CD4-positive, alpha-beta memory T cell (primary cell): ENCODE data around the gene GDF10. TPM values are rescaled to one million over a fixed set of nuclear protein-coding genes. Genes with fewer than 3 reads are reported as not detected.

Source experiments
- CTCF ChIA-PET: fragments of 350-600 bp; sonication (Branson Sonifier 250); formaldehyde crosslinking; loops from one replicate; lab custom pipeline; 2021; ENCODE audit warnings: inconsistent platforms; ENCODE audit not compliant: partially characterized antibody; lab: Charles Lee
- POLR2A ChIA-PET: fragments of 350-600 bp; sonication (Branson Sonifier 250); formaldehyde crosslinking; loops from one replicate; lab custom pipeline; 2021; ENCODE audit not compliant: partially characterized antibody; lab: Charles Lee
- DNase-seq, 5 donors: peaks; one replicate each; pipeline versions ENCODE4 v3.0.0 to v3.0.0-alpha.2; 2020 to 2022; ENCODE audit warnings: mixed read lengths in 1 of 5
- H3K27ac ChIP-seq: one replicate; pipeline ENCODE4 v1.7.0; 2013; ENCODE audit warnings: low read depth, low read length
- H3K27me3 ChIP-seq: 2 replicates; pipeline ENCODE4 v1.7.0; 2013; ENCODE audit warnings: mild to moderate bottlenecking, low read length, moderate library complexity; ENCODE audit not compliant: insufficient read depth
- H3K36me3 ChIP-seq: 2 replicates; pipeline ENCODE4 v1.7.0; 2013; ENCODE audit warnings: mild to moderate bottlenecking, low read length, moderate library complexity; ENCODE audit not compliant: insufficient read depth
- H3K4me1 ChIP-seq: 2 replicates; pipeline ENCODE4 v1.7.0; 2013; ENCODE audit warnings: mild to moderate bottlenecking, low read length, moderate library complexity; ENCODE audit not compliant: insufficient read depth
- H3K4me3 ChIP-seq, 2 donors: one replicate each; pipeline ENCODE4 v1.7.0; 2013; ENCODE audit warnings: low read length in 2 of 2, mild to moderate bottlenecking in 1 of 2
- H3K9me3 ChIP-seq, 2 donors: one replicate each; pipeline ENCODE4 v1.7.0; 2013; ENCODE audit warnings: low read length in 2 of 2, control low read depth in 1 of 2; ENCODE audit not compliant: control insufficient read depth in 1 of 2
- H3K27ac Mint-ChIP-seq, 7 donors: one replicate each; pipeline ENCODE4 v1.8.0; 2020 to 2021; ENCODE audit warnings: mixed read lengths in 7 of 7, mild to moderate bottlenecking in 6 of 7, inconsistent platforms in 3 of 7, moderate library complexity in 3 of 7
- H3K27me3 Mint-ChIP-seq, 2 donors: one replicate each; pipeline ENCODE4 v1.8.0; 2020 to 2021; ENCODE audit warnings: mixed read lengths in 2 of 2
- H3K36me3 Mint-ChIP-seq, 2 donors: one replicate each; pipeline ENCODE4 v1.8.0; 2020 to 2021; ENCODE audit warnings: mixed read lengths in 2 of 2, inconsistent platforms in 1 of 2, mild to moderate bottlenecking in 1 of 2
- H3K4me1 Mint-ChIP-seq, 4 donors: one replicate each; pipeline ENCODE4 v1.8.0; 2020 to 2021; ENCODE audit warnings: mixed read lengths in 4 of 4, mild to moderate bottlenecking in 1 of 4
- H3K4me3 Mint-ChIP-seq, 8 donors: one replicate each; pipeline ENCODE4 v1.8.0; 2020 to 2021; ENCODE audit warnings: mixed read lengths in 8 of 8, mild to moderate bottlenecking in 7 of 8, moderate library complexity in 6 of 8, inconsistent platforms in 3 of 8
- H3K9me3 Mint-ChIP-seq, 8 donors: one replicate each; pipeline ENCODE4 v1.8.0; 2020 to 2021; ENCODE audit warnings: mixed read lengths in 8 of 8, mild to moderate bottlenecking in 5 of 8, inconsistent platforms in 3 of 8, moderate library complexity in 1 of 8
- intact Hi-C: fragments of 100-400 bp; cut with micrococcal nuclease; formaldehyde crosslinking; loops from one replicate; pipeline ENCODE4 v1.15.1; 2023
- polyA plus RNA-seq, 2 donors: library from polyadenylated mRNA; unstranded; fragments of 300-500 nt; fragmentation: Illumina TruSeq; gene quantifications; one replicate each; pipeline ENCODE4 v1.2.3, GENCODE V29; 2021
- total RNA-seq, 2 experiments: library from RNA; stranded (reverse); gene quantifications; one replicate each; pipeline ENCODE4 v1.2.3, GENCODE V29; 2021

Gene GDF10
- total and polyA plus RNA-seq, 4 experiments from 2014 or later, result 0.19 to 1.3 (median 0.78) TPM

DNA sequence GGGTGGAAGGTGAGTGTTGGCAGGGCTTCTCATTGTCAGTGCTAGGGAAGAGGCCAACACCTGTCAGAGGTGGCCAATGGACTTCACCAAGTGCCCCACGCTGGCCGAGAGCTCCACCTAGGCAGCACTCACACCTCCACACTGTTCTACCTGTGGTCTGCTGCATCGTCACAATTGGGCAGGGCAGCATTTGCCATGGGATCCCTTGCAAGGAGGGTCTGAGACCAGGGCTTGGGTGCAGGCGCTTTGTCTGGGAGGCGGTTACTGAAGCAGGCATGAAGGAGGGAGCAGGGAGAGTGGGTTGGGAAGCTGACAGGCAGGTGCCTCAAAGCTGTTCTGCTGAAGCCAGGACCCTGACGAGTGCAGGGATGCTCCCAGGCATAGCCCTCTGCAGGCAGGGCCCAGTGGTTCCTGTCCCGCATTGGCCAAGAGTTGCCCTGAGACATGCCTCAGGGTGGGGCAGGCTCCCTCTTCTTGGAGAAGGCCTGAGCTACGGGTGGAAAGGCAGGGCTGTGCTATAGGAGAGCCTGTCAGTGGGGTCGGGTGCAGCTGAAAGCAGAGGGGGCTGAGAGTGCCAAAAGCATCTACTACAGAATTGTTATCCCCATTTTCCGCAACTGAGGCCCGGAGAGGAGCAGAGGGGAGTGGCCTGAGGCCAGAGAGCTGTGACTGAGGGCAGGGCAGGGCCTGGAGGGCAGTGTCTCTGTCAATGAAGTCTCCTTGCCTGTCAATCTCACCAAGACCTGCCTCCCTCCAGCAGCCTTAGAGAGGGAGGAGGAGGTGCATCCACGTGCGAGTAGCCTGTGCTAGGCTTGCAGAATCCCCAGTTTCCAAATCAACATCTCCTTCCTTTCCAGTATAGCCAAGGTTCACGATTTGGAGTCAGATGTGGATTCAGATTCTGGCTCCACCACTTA is 52.2 kb downstream of the GDF10 start:
- intact Hi-C loops, result no loop called here
- Mint-ChIP-seq H3K36me3 (no peaks in the 10 kb centered on the region), H3K4me1 (no peaks in the 10 kb centered on the region), H3K4me3 (no peak overlapping the region), H3K27ac (no peak overlapping the region), H3K27me3 (no peaks in the 10 kb centered on the region), H3K9me3 (no peaks in the 10 kb centered on the region)
- H3K27me3 ChIP-seq, result no peaks in the 10 kb centered on the region
- no peak overlapping the region for H3K4me3 ChIP-seq
- POLR2A ChIA-PET, result no interaction called here
- H3K36me3 ChIP-seq, result no peaks in the 10 kb centered on the region
- CTCF ChIA-PET, result interaction anchor here (2.1 kb wide), 1 partner anchor 11 kb away, joined by 8 read pairs; no protein-coding TSS in a partner anchor
- H3K27ac ChIP-seq, result no peak overlapping the region
- H3K9me3 ChIP-seq, result no peaks in the 10 kb centered on the region
- H3K4me1 ChIP-seq, result no peaks in the 10 kb centered on the region
- no peak for DNase-seq

DNA sequence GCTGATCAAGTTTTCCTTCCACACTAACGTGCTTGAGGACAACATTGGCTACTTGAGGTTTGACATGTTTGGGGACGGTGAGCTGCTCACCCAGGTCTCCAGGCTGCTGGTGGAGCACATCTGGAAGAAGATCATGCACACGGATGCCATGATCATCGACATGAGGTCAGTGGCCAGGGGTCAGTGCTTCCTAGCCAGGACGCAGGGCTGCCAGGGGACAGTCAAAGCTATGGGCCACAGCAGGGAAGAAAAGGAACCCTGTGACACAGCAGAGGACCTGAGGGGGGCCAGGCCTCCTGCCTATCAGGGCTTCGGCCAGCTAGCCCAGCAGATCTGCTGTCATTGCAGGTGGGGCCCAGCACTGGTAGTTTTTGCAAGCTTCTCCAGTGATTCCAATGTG is 53.4 kb downstream of the GDF10 start:
- DNase-seq, result no peak
- H3K9me3 ChIP-seq, result no peaks in the 10 kb centered on the region
- Mint-ChIP-seq H3K27ac (no peak overlapping the region), H3K4me3 (no peak overlapping the region), H3K27me3 (no peaks in the 10 kb centered on the region), H3K36me3 (no peaks in the 10 kb centered on the region), H3K4me1 (no peaks in the 10 kb centered on the region), H3K9me3 (no peaks in the 10 kb centered on the region)
- H3K27ac ChIP-seq, result no peak overlapping the region
- no peaks in the 10 kb centered on the region for H3K36me3 ChIP-seq
- CTCF ChIA-PET, result interaction anchor here (2.1 kb wide), 1 partner anchor 13 kb away, joined by 8 read pairs; no protein-coding TSS in a partner anchor
- POLR2A ChIA-PET, result no interaction called here
- H3K4me1 ChIP-seq, result no peaks in the 10 kb centered on the region
- no peaks in the 10 kb centered on the region for H3K27me3 ChIP-seq
- H3K4me3 ChIP-seq, result no peak overlapping the region
- intact Hi-C loops, result no loop called here

DNA sequence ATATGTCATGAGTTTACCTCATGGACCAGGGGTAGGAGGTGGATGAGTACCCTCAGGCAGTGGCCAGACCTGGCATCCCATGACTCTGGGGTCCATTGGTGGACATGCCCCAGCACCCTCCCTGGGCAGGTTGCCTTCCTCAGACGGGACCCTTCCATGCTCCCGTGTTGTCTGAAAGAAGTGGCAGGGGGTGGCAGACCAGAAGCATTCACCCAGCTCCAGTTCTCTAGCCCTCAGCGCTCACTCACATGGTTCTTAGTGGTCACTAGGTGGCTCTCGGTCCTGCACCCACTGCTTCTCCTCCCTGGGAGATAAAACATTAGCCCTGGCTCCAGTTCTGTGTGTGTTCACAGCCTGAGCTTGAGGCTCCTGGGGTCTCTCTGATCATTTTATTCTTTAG is 54.2 kb downstream of the GDF10 start:
- POLR2A ChIA-PET, result no interaction called here
- Histone ChIP-seq H3K27me3 (no peaks in the 10 kb centered on the region), H3K36me3 (no peaks in the 10 kb centered on the region), H3K9me3 (no peaks in the 10 kb centered on the region), H3K4me3 (no peak overlapping the region), H3K27ac (no peak overlapping the region), H3K4me1 (no peaks in the 10 kb centered on the region)
- Mint-ChIP-seq H3K27ac (no peak overlapping the region), H3K9me3 (no peaks in the 10 kb centered on the region), H3K27me3 (no peaks in the 10 kb centered on the region), H3K4me1 (no peaks in the 10 kb centered on the region), H3K36me3 (no peaks in the 10 kb centered on the region), H3K4me3 (no peak overlapping the region)
- DNase-seq, result no peak
- intact Hi-C loops, result no loop called here
- CTCF ChIA-PET, result interaction anchor here (2.1 kb wide), 1 partner anchor 13 kb away, joined by 6 read pairs; no protein-coding TSS in a partner anchor

DNA sequence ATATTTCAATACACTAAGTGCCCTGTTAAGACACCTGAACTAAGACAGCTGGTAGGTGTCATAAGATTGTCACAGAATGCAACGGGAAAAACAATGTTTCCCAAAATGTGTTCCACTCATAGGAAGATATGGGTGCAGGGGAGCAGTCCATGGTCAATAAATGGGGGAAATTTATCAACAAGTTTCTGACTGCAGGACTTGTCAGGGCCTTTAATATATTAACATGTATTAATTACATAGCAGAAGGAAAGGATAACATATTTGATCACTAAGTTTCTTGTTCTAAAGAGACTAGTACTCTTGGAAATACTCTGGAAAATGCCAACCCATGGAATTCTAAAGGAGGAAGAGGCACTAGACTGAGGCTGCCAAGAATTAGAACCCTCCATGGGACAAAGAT is 54.9 kb downstream of the GDF10 start:
- Mint-ChIP-seq H3K36me3 (no peaks in the 10 kb centered on the region), H3K27me3 (no peaks in the 10 kb centered on the region), H3K9me3 (no peaks in the 10 kb centered on the region), H3K4me3 (no peak overlapping the region), H3K27ac (no peak overlapping the region), H3K4me1 (no peaks in the 10 kb centered on the region)
- Histone ChIP-seq H3K9me3 (no peaks in the 10 kb centered on the region), H3K36me3 (no peaks in the 10 kb centered on the region), H3K4me1 (no peaks in the 10 kb centered on the region), H3K4me3 (no peak overlapping the region), H3K27ac (no peak overlapping the region), H3K27me3 (no peaks in the 10 kb centered on the region)
- intact Hi-C loops, result no loop called here
- DNase-seq, result no peak
- ChIA-PET CTCF (interaction anchor here (2.1 kb wide), 1 partner anchor 14 kb away, joined by 6 read pairs; no protein-coding TSS in a partner anchor), POLR2A (no interaction called here)

DNA sequence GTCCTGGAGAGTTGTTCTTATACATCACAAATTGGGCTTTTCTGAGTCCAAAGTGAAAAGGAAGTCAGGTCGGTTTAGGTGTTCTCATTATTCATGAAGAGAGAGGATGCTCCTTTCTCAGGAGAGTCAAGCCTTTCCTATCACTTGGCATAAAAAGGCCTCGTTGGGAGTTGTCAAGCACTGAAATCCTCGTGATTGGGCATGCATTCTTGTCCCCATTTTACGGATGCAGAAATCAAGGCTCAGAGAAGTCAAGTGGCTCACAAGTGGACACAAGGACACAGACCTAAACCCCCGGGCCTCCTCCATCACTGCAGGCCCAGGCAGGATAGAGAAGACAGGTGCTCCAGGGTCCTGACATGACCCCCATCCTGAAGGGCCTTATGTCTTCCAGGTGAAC is 56.7 kb downstream of the GDF10 start:
- no peaks in the 10 kb centered on the region for H3K4me1 Mint-ChIP-seq
- no peaks in the 10 kb centered on the region for H3K9me3 ChIP-seq
- intact Hi-C loops, result no loop called here
- no peaks in the 10 kb centered on the region for H3K36me3 Mint-ChIP-seq
- ChIA-PET POLR2A (no interaction called here), CTCF (no interaction called here)
- no peak overlapping the region for H3K4me3 Mint-ChIP-seq
- H3K36me3 ChIP-seq, result no peaks in the 10 kb centered on the region
- no peaks in the 10 kb centered on the region for H3K27me3 ChIP-seq
- DNase-seq, result no peak
- no peaks in the 10 kb centered on the region for H3K27me3 Mint-ChIP-seq
- no peak overlapping the region for H3K27ac Mint-ChIP-seq
- H3K27ac ChIP-seq, result no peak overlapping the region
- no peaks in the 10 kb centered on the region for H3K4me1 ChIP-seq
- no peaks in the 10 kb centered on the region for H3K9me3 Mint-ChIP-seq
- H3K4me3 ChIP-seq, result no peak overlapping the region

DNA sequence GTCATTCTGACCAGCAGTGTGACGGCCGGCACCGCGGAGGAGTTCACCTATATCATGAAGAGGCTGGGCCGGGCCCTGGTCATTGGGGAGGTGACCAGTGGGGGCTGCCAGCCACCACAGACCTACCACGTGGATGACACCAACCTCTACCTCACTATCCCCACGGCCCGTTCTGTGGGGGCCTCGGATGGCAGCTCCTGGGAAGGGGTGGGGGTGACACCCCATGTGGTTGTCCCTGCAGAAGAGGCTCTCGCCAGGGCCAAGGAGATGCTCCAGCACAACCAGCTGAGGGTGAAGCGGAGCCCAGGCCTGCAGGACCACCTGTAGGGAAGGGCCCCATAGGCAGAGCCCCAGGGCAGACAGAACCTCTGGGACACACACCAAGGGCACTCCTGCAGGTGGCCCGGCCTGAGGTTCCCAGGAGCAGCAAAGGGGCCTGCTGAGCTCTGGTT is 57.2 kb downstream of the GDF10 start:
- ChIA-PET POLR2A (no interaction called here), CTCF (no interaction called here)
- no peaks in the 10 kb centered on the region for H3K9me3 Mint-ChIP-seq
- no peak overlapping the region for H3K27ac Mint-ChIP-seq
- Histone ChIP-seq H3K4me1 (no peaks in the 10 kb centered on the region), H3K9me3 (no peaks in the 10 kb centered on the region), H3K27ac (no peak overlapping the region), H3K27me3 (no peaks in the 10 kb centered on the region), H3K4me3 (no peak overlapping the region), H3K36me3 (no peaks in the 10 kb centered on the region)
- no peak for DNase-seq
- no peak overlapping the region for H3K4me3 Mint-ChIP-seq
- no peaks in the 10 kb centered on the region for H3K36me3 Mint-ChIP-seq
- H3K4me1 Mint-ChIP-seq, result no peaks in the 10 kb centered on the region
- H3K27me3 Mint-ChIP-seq, result no peaks in the 10 kb centered on the region
- intact Hi-C loops, result no loop called here

DNA sequence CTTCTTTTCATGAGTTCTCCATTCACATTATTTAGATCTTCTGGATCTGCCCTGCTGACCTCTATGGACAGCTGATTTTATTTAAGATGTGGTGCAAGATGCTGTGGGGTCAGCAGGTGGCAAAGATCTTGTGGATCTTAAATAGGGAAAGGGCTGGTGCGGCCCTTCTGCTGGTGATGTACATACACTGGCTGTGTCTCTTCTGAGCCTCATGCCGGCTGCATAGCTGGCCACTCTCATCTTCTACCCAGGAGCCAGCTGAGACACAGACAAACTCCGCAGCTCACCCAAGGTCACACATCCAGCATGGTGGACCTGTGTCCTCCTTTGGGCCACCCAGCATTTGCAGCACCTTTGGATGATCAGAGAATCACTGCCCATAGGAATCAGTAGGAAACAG is 57.9 kb downstream of the GDF10 start:
- ChIA-PET POLR2A (no interaction called here), CTCF (no interaction called here)
- Mint-ChIP-seq H3K4me3 (no peak overlapping the region), H3K4me1 (no peaks in the 10 kb centered on the region), H3K27me3 (no peaks in the 10 kb centered on the region), H3K9me3 (no peaks in the 10 kb centered on the region), H3K36me3 (no peaks in the 10 kb centered on the region), H3K27ac (no peak overlapping the region)
- no peaks in the 10 kb centered on the region for H3K27me3 ChIP-seq
- H3K9me3 ChIP-seq, result no peaks in the 10 kb centered on the region
- no peak overlapping the region for H3K27ac ChIP-seq
- H3K36me3 ChIP-seq, result no peaks in the 10 kb centered on the region
- no peak overlapping the region for H3K4me3 ChIP-seq
- no peak for DNase-seq
- intact Hi-C loops, result no loop called here
- H3K4me1 ChIP-seq, result no peaks in the 10 kb centered on the region
